Left forelimb (tissue), 1 donor: ENCODE results near the gene TMEM116.
"Not testable (repeated sequence)": the region's sequence is repeated elsewhere in the genome, so short reads cannot be mapped to it uniquely, and the experiment has no call there.

Source experiments
- DNase-seq: peaks from one replicate; pipeline ENCODE4 v3.0.0-alpha.2; 2018; ENCODE audit warnings: low spot score

Gene TMEM116

DNA sequence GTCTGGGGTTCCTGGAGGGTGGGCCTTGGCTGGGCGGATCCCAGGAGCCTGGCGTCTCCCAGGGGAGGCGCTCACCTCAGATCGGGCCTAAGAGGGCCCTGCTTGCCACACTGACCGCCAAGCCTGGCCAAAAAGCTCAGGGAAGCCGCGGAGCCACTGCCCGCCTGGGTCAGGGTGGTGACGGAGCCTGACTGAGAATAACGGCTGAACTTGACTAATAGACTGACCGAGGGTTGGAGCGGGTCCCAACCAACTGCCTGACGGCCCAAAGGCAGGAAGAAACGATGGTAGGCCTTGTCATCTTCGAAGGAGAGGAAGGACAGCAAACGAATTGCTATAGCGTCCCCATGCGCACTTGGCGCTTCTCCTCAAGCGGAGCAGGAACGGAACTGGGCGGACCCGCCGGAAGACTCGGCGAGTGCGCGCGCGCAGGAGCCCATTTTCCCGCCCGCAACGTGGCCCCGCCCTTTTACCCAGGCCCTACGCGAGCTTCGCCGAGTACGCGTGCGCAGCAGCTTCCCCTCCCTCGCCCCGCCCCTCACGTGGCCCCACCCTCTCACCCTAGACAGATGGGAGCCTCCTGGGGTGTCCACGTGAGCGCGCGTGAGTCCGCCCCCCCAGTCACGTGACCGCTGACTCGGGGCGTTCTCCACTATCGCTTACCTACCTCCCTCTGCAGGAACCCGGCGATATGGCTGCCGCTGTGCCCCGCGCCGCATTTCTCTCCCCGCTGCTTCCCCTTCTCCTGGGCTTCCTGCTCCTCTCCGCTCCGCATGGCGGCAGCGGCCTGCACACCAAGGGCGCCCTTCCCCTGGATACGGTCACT, at the start of gene TMEM116, which contains the start of gene ERP29:
Gene TMEM116, minus strand, starts transcription at position 391 of the 826 bp plus-strand sequence. CDS start 7,895 bp downstream, outside the sequence.
Gene ERP29, plus strand, starts transcription at position 652 of the 826 bp plus-strand sequence. Its CDS starts 40 bp downstream, at position 692.
- DNase-seq: peak; percentile 100

DNA sequence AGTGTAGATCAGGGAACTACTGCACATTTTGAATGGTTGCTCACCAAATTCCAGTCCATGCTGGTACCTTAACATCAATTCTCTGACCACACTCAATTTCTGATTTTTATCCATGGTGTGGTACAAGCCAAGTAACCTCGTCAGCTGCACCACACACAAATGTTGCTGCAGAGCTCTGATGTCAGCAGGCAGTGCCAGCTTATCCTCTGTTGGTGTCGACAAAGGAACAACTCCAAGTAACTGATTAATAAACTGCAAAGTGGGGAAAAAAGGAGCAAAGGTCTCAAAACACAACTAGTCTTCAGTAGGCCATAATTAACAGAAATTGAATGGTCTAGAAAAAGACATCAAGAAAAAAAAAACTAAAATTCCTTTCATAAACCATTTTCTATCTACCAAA, 48.2 kb upstream of the TMEM116 start:
- DNase-seq: no peak

GRCh38 chr12:112049351-112049750, 36.4 kb upstream of the TMEM116 start:
- DNase-seq: no peak

GRCh38 chr12:112046003-112046402, 33.0 kb upstream of the TMEM116 start:
- no peak for DNase-seq

- DNase-seq: not testable (repeated sequence)
Observed at GRCh38 chr12:112036614-112037013, 23.6 kb upstream of the TMEM116 start.

DNA sequence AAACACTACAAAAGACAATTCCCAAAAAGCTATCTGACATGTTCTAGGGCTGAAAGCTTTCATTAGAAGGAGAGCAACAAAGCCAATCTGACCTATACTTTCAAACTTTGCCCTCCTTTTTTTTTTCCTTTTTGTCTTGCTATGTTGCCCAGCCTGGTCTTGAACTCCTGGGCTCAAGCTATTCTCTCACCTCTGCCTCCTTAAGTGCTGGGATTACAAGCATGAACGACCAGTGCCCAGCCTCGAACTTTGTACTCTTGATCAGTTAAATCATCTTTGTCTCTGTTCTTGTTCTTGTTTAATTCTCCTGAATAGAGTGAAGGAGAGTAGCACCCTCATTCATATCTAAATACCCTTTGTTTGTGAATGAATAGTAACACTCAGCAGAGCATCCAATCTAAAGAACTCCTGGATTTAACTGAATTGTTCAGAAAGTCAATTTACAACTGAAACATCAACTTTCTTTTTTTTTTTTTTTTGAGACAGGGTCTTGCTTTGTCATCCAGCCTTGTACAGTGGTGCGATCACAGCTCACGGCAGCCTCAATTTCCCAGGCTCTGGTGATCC, 22.3 kb upstream of the TMEM116 start:
- DNase-seq: no peak

DNA sequence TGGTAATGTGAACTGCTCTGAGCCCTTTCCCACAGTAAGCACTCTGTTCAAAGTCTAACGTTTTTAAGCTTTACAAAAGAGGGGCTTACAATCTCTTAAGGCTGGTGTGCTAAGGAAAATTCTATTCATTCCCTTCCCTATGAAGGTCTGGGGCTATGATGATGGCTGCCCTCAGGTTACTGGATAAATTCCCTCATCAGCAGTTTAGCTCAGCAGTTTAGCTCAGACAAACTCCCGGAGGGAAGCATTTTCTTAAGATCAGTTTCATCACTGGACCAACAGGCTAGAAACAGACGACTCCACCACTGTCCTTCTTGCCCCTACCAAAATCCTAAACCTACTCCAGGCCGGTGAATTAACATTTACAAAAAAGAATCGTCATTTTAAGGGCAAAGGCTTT, 19.3 kb upstream of the TMEM116 start:
- DNase-seq: no peak

DNA sequence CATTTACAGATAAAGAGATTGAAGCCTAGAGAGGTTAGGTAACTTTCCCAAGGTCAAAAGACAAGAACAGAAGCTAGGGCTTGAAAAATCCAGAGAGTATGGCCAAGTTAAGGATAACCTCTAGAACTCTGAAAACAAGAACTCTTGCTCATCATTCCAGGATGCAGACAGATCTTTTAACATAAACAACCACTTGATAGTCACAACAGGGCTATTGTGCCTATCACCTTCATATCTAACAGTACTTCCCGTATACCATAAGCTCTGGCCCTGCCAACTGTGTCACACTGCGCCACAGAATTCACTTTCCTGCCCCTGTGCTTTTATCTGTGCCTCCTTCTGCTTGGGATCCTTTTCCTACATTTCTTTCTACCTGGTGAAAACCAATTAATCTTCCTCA, 18.5 kb upstream of the TMEM116 start:
- no peak for DNase-seq

- no peak for DNase-seq
Observed at GRCh38 chr12:112029301-112029700, 16.3 kb upstream of the TMEM116 start.

DNA sequence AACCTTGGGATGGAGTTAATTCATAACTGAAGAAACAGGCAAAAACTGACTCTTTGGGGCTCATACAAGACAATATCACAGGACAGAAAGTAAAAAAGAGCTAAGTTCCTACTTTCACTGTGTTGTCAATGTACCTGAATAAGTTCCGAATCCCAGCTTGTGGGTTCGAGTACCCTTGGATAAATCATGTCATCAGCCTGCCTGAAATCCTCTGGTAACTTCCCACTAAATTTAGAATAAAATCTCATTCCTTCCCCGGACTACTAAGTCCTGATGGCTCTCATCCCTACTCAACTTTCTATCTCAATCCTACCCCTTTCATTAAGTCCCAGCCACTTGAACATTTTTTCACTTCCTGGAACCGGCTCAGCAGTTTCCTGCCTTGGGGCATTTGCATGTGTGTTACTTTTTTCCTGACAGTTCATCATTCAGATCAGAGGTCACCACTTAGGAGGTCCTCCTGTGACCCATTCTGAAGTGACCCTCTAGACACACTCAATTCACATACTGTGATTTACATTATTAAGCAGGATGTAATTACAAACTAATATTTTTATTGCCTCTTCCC, 12.9 kb upstream of the TMEM116 start:
- no peak for DNase-seq

GRCh38 chr12:112023759-112024396, 10.9 kb upstream of the TMEM116 start:
- no peak for DNase-seq

GRCh38 chr12:112022241-112023016, 9.5 kb upstream of the TMEM116 start:
- DNase-seq: no peak

DNA sequence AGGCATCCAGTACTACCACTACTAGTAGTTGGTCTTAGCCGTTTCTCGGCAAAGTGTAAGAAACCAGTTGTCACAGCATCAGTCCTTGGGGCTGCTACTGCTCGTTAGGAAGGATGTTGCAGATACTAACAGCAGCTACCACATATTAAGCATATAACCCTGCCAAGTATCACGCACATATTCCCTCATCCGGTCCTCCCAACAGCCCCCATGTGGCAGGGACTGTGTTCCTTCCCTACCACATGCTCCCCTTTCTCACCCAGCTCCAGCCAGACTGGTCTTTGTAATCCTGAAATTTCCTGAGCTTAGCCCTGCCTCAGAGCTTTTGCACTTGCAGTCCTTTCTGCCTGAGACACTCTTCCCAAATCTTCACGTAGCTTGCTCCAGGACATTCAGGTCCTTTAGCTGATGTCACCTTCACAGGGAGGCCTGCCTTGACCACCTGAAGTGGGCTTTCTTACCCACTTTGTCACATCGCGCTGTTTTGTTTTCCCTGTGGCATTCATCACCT, 8.0 kb upstream of the TMEM116 start:
- no peak for DNase-seq

DNA sequence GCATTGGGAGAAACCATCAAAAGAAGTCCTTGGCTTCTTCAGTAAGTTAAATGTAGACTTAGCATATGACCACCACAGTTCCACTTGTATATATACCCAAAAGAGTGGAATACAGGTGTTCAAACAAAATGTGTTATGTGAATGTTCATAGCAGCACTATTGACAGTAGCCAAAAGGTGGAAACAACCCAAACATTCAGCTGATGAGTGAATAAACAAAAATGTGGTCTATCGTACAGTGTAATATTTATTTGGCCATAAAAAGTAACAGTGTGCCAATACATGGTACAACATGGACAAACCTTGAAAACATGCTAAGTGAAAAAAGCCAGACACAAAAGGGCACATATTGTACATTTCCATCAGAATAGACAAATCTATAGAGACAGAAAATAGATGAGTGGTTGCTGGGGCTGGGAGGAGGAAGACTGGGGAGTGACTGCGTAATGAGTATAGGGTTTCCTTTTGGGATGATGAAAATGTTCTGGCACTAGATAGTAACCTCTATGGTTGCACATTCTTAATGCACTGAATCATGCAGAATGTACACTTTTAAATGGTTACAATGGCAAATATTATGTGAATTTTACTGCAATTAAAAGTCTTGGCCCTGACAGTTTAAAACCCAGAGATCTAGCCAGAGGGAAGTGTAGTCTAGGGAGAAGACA, 5.7 kb upstream of the TMEM116 start:
- DNase-seq: no peak

- no peak for DNase-seq
Observed at GRCh38 chr12:112017041-112017440, 4.1 kb upstream of the TMEM116 start.

DNA sequence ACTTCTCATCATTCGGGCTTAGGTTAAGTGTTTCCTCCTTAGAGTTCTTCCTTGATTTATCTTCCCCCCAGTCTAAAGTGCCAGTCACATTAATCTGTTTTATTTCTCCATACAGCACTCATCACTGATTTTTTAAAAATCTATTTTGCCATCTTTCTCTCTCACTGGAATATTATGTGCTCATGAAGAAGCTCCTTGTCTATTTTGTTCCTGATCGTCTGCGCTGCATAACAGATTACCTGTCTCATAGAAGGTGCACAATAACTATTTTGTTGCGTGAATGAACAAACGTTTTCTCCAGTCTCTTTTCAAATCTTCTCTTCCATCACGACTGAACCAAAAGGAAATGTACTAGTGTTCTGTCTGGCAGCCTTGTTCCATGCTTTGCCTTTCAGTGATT, 3.0 kb upstream of the TMEM116 start:
- DNase-seq: no peak

GRCh38 chr12:112013601-112014402, 837 bp upstream of the TMEM116 start:
- DNase-seq: peak; percentile 69

GRCh38 chr12:112011685-112012084, 1.3 kb downstream of the TMEM116 start:
- no peak for DNase-seq

DNA sequence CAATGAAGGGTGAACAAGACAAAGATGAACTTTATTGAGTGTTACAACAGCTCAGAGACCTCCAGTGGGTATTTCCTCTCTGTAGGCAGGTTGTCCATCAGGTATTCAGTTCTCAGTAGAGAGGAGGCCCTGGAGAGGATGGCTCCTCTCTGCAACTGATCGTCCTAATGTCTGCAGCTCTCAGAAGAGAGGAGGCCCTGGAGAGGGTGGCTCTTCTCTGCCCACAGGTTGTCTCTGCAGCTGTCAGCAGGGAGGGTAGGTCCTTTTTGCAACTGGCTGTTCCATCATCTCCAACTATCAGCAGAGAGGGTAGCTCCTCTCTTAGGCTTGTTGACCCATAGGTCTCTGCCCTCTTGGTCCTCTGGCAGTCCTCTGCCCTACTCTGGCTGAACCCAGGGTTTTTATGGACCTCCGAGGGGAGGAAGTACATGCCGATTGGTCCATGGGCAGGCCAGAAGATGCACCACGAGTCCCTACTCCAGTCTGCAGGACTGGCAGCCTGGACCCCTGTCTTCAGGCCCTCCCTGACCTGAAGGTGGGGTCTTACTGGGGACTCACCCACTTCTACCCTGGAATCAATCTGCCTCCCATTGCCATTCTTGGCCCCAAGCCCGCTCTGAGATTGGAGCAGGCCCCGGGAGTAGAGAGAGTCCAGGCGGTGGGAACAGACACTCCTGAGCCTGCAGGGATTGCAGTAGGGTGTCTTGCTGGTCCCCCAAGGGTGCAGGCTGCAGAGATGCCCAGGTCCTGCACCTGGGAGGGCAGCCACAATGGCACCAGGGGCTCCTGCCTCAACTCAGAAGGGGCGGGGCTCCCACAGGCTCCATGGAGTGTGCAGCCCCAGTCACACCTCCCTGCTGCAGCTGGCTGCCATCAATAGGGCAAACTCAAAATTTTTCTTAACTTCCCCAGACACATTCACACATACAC, 2.3 kb downstream of the TMEM116 start:
- no peak for DNase-seq
